Calu3 (cell line): Measurements from ENCODE around the gene CDKN1A. TPM values are rescaled to one million over a fixed set of nuclear protein-coding genes. Genes with fewer than 3 reads are reported as not detected.

Experiments
- BruUV-seq: library from RNA; stranded (reverse); fragments of 400-500 nt; replicated peaks from 2 replicates; lab custom pipeline; 2021; lab: Mats Ljungman, UMichigan
- CTCF ChIA-PET: fragments of 300-600 bp; sonication (Branson Sonifier 250); formaldehyde crosslinking; loops from one replicate; lab custom pipeline; 2022; ENCODE audit warnings: antibody characterized with exemption; lab: Charles Lee
- DNase-seq: peaks from one replicate; pipeline ENCODE4 v3.0.0; 2022
- H3K27ac Mint-ChIP-seq: one replicate; pipeline ENCODE4 v1.8.0; 2022; ENCODE audit warnings: mixed read lengths; ENCODE audit not compliant: unreplicated experiment
- H3K27me3 Mint-ChIP-seq: one replicate; pipeline ENCODE4 v1.8.0; 2022; ENCODE audit warnings: mixed read lengths; ENCODE audit not compliant: unreplicated experiment
- H3K36me3 Mint-ChIP-seq: one replicate; pipeline ENCODE4 v1.8.0; 2022; ENCODE audit warnings: mild to moderate bottlenecking, moderate library complexity, mixed read lengths; ENCODE audit not compliant: insufficient read depth, unreplicated experiment
- H3K4me1 Mint-ChIP-seq: one replicate; pipeline ENCODE4 v1.8.0; 2022; ENCODE audit warnings: mild to moderate bottlenecking, low read depth, mixed read lengths; ENCODE audit not compliant: unreplicated experiment
- H3K4me3 Mint-ChIP-seq: one replicate; pipeline ENCODE4 v1.8.0; 2022; ENCODE audit warnings: mild to moderate bottlenecking, low read depth, moderate library complexity, mixed read lengths; ENCODE audit not compliant: unreplicated experiment
- H3K9me3 Mint-ChIP-seq: one replicate; pipeline ENCODE4 v1.8.0; 2022; ENCODE audit warnings: low read depth, mixed read lengths; ENCODE audit not compliant: unreplicated experiment
- intact Hi-C: fragments of 100-400 bp; cut with micrococcal nuclease; formaldehyde crosslinking; loops from one replicate; pipeline ENCODE4 v1.10.0; 2022; ENCODE audit not compliant: unreplicated experiment
- total RNA-seq: library from RNA; stranded (reverse); gene quantifications from 2 replicates; pipeline ENCODE4 v1.2.3, GENCODE V29; 2022
- TF ChIP-seq, protein P1 (sequence below): fragments of 200-600 bp; IDR thresholded peaks from one replicate; pipeline ENCODE4 v1.8.0; 2022; ENCODE audit warnings: antibody characterized with exemption; ENCODE audit not compliant: unreplicated experiment

CDKN1A gene
- total RNA-seq, 1 experiment from 2014 or later: 33.7 TPM

DNA sequence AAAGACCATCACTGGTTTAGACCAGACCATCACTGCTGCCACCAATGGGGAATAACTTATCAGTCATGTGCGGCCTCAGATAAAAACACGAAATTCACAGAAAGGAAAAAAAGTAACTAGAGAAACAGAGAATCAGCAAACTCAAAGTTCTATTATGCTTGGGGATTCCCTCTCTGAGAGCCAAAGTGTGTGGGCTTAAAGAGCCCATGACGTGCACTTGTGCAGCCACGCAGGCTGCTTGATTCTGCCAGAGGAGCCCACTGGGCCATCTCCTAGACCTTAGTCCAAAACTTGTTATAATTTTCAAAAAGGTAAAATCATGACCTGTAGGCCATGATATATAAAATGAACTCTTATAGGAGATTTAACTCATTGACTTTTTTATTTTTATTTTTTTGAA lies 34.3 kb downstream of the CDKN1A start:
- H3K9me3 Mint-ChIP-seq: no peaks in the 10 kb centered on the region
- no peak overlapping the region for H3K4me3 Mint-ChIP-seq
- H3K36me3 Mint-ChIP-seq: no peaks in the 10 kb centered on the region
- CTCF ChIA-PET: no interaction called here
- H3K4me1 Mint-ChIP-seq: no peaks in the 10 kb centered on the region
- intact Hi-C loops: no loop called here
- DNase-seq: no peak
- BruUV-seq: no TSS peak
- TF ChIP-seq, protein P1, sequence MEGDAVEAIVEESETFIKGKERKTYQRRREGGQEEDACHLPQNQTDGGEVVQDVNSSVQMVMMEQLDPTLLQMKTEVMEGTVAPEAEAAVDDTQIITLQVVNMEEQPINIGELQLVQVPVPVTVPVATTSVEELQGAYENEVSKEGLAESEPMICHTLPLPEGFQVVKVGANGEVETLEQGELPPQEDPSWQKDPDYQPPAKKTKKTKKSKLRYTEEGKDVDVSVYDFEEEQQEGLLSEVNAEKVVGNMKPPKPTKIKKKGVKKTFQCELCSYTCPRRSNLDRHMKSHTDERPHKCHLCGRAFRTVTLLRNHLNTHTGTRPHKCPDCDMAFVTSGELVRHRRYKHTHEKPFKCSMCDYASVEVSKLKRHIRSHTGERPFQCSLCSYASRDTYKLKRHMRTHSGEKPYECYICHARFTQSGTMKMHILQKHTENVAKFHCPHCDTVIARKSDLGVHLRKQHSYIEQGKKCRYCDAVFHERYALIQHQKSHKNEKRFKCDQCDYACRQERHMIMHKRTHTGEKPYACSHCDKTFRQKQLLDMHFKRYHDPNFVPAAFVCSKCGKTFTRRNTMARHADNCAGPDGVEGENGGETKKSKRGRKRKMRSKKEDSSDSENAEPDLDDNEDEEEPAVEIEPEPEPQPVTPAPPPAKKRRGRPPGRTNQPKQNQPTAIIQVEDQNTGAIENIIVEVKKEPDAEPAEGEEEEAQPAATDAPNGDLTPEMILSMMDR: no peak
- peaks cover 12% of the 10 kb centered on the region for H3K27me3 Mint-ChIP-seq
- no peak overlapping the region for H3K27ac Mint-ChIP-seq

DNA sequence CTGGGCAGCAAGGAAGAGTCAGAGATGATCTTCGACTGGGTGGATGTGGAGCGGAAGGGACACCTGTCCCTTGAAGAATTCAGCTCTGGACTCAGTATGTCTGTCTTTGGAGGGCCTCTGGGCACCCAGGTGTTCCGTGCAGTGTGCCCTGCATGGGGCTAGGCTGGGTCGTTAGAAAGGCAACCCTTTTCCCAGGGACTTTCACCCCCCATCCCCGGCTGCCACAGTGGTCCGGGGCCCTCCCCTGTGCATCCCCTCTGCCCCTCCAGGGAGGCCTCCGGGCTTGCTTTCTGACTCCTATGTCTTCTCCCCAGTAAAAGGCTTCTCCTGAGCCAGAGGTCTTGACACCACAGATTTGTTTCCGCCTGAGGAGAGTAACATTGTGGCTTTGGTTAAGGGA lies 35.3 kb downstream of the CDKN1A start:
- Mint-ChIP-seq H3K27me3 (peaks cover 20% of the 10 kb centered on the region), H3K27ac (no peak overlapping the region), H3K4me3 (no peak overlapping the region), H3K9me3 (no peaks in the 10 kb centered on the region), H3K4me1 (no peaks in the 10 kb centered on the region), H3K36me3 (no peaks in the 10 kb centered on the region)
- intact Hi-C loops: no loop called here
- no peak for DNase-seq
- no TSS peak for BruUV-seq
- CTCF ChIA-PET: no interaction called here
- TF ChIP-seq, protein P1: no peak

DNA sequence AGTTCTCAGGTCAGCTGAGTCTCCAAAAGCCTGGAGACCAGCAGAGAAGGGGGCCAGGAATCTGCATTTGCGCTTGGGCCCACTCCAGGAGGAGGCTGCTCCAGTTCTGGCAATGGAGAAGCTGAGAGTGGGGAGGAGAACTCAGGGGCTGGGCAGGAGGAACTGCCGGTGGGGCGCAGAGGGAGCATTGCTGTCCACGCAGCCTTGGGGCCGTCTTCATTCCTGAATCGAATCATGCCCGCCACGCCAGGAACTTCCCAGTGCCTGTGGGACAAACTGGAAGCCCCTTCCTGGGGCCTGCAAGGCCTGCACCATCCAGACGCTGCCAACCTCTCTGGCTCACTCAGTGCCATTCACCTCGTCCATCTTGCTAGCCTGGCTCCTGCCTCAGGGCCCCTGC lies 36.0 kb downstream of the CDKN1A start:
- CTCF ChIA-PET: no interaction called here
- intact Hi-C loops: no loop called here
- no TSS peak for BruUV-seq
- no peaks in the 10 kb centered on the region for H3K9me3 Mint-ChIP-seq
- TF ChIP-seq, protein P1: no peak
- DNase-seq: no peak
- H3K36me3 Mint-ChIP-seq: no peaks in the 10 kb centered on the region
- H3K27ac Mint-ChIP-seq: no peak overlapping the region
- H3K4me3 Mint-ChIP-seq: no peak overlapping the region
- no peaks in the 10 kb centered on the region for H3K4me1 Mint-ChIP-seq
- H3K27me3 Mint-ChIP-seq: peaks cover 23% of the 10 kb centered on the region

DNA sequence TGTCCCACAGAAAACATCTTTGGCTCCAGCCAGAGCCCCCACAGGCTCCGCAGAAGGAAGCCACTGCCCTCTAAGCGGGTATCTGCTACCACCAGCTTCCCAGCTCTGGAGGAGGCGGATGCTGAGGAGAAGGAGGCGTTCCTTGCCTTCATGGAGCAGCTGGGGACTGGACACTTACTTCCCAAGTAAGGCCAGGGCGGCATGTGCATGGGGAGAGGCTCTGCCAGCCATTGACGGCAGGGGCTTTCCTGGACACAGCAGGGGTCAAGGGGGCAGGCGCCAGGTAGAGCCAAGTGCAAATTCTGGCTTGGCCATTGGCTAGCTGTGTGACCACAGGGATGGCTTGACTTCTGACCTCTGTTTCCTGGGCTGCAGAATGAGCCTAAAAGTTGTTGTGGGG lies 37.0 kb downstream of the CDKN1A start:
- DNase-seq: no peak
- no TSS peak for BruUV-seq
- CTCF ChIA-PET: interaction anchor here (0.8 to 0.9 kb wide), 2 partner anchors 9 to 15 kb away, joined by 3 to 4 read pairs; no protein-coding TSS in a partner anchor

More for the DNA sequence above, 37.0 kb downstream of the CDKN1A start:
- Mint-ChIP-seq H3K4me3 (no peak overlapping the region), H3K27ac (no peak overlapping the region), H3K36me3 (no peaks in the 10 kb centered on the region), H3K27me3 (peaks cover 23% of the 10 kb centered on the region), H3K9me3 (no peaks in the 10 kb centered on the region), H3K4me1 (no peaks in the 10 kb centered on the region)
- intact Hi-C loops: no loop called here
- TF ChIP-seq, protein P1: no peak
